A549 (cell line): ENCODE measurements around the gene RRBP1.

ENCODE experiments used
- HOXA7 ChIP-seq: fragments of 250-450 bp; sonication (Bioruptor Pico); IDR thresholded peaks from 2 replicates; pipeline ENCODE4 v1.5.0; 2020; ENCODE audit warnings: mild to moderate bottlenecking, moderate library complexity
- POLR2AphosphoS2 ChIP-seq: conservative IDR thresholded peaks from 2 replicates; pipeline ENCODE4 v1.6.1; 2012; ENCODE audit warnings: low read length, improper control_type of control experiment, inconsistent platforms
- ZFP36 ChIP-seq: fragments of 450-650 bp; IDR thresholded peaks from 2 replicates; pipeline ENCODE4 v1.6.1; 2014; ENCODE audit warnings: borderline replicate concordance; ENCODE audit not compliant: partially characterized antibody
- TF ChIP-seq, protein P1 (sequence below): fragments of >200 bp; sonication (Bioruptor Twin); formaldehyde crosslinking; IDR thresholded peaks from 3 replicates; pipeline ENCODE4 v1.5.1; 2016
- TF ChIP-seq, protein P2 (sequence below): fragments of 200-600 bp; sonication (generic); IDR thresholded peaks from 2 replicates; pipeline ENCODE4 v1.6.1; 2016; ENCODE audit warnings: antibody characterized with exemption, mild to moderate bottlenecking, moderate library complexity
- TF ChIP-seq, protein P3 (sequence below): IDR thresholded peaks from 2 replicates; pipeline ENCODE4 v1.6.1; 2012; ENCODE audit warnings: low read depth, borderline replicate concordance
- TF ChIP-seq, protein P4 (sequence below): IDR thresholded peaks from 2 replicates; pipeline ENCODE4 v1.6.1; 2012
- TF ChIP-seq, protein P5 (sequence below): fragments of >200 bp; sonication (Bioruptor Twin); formaldehyde crosslinking; IDR thresholded peaks from 2 replicates; pipeline ENCODE4 v1.6.1; 2016

DNA sequence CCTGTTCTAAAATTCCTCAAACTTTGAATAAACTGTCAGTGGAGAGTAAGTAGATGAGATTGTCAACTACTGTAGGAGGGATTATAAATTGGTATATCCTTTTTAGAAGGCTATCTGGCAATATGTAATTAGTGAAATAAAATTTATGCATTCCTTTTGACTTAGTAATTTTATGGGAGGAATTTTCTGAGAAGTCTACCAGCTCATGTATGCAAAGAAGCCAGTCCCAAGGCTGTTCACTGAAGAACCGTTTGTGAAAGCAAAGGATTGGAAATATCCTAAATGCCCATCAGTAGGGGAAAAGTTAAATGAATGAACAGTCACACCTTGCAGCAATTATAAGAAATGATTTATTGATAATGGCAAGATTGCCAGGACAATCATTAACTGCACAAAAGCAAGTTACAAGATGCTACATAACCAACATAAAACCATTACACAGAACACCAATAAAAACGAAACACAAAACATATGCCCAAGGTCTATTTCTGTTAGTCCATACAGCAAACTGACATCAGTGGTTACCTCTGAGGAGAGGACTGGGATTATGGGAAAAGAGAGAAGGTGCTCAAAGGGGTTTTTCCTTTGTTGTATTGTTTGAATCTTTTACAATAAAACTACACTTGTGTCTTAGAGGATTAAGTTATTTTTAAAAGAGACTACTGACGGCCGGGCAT is 116.7 kb downstream of the RRBP1 start:
- TF ChIP-seq ZFP36: no peak
- TF ChIP-seq, protein P1, sequence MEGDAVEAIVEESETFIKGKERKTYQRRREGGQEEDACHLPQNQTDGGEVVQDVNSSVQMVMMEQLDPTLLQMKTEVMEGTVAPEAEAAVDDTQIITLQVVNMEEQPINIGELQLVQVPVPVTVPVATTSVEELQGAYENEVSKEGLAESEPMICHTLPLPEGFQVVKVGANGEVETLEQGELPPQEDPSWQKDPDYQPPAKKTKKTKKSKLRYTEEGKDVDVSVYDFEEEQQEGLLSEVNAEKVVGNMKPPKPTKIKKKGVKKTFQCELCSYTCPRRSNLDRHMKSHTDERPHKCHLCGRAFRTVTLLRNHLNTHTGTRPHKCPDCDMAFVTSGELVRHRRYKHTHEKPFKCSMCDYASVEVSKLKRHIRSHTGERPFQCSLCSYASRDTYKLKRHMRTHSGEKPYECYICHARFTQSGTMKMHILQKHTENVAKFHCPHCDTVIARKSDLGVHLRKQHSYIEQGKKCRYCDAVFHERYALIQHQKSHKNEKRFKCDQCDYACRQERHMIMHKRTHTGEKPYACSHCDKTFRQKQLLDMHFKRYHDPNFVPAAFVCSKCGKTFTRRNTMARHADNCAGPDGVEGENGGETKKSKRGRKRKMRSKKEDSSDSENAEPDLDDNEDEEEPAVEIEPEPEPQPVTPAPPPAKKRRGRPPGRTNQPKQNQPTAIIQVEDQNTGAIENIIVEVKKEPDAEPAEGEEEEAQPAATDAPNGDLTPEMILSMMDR: no peak
- TF ChIP-seq, protein P2, sequence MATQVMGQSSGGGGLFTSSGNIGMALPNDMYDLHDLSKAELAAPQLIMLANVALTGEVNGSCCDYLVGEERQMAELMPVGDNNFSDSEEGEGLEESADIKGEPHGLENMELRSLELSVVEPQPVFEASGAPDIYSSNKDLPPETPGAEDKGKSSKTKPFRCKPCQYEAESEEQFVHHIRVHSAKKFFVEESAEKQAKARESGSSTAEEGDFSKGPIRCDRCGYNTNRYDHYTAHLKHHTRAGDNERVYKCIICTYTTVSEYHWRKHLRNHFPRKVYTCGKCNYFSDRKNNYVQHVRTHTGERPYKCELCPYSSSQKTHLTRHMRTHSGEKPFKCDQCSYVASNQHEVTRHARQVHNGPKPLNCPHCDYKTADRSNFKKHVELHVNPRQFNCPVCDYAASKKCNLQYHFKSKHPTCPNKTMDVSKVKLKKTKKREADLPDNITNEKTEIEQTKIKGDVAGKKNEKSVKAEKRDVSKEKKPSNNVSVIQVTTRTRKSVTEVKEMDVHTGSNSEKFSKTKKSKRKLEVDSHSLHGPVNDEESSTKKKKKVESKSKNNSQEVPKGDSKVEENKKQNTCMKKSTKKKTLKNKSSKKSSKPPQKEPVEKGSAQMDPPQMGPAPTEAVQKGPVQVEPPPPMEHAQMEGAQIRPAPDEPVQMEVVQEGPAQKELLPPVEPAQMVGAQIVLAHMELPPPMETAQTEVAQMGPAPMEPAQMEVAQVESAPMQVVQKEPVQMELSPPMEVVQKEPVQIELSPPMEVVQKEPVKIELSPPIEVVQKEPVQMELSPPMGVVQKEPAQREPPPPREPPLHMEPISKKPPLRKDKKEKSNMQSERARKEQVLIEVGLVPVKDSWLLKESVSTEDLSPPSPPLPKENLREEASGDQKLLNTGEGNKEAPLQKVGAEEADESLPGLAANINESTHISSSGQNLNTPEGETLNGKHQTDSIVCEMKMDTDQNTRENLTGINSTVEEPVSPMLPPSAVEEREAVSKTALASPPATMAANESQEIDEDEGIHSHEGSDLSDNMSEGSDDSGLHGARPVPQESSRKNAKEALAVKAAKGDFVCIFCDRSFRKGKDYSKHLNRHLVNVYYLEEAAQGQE: no peak
- TF ChIP-seq, protein P3, sequence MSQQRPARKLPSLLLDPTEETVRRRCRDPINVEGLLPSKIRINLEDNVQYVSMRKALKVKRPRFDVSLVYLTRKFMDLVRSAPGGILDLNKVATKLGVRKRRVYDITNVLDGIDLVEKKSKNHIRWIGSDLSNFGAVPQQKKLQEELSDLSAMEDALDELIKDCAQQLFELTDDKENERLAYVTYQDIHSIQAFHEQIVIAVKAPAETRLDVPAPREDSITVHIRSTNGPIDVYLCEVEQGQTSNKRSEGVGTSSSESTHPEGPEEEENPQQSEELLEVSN: no peak
- TF ChIP-seq HOXA7 (CRISPR knock-in tag): no peak
- TF ChIP-seq, protein P4, sequence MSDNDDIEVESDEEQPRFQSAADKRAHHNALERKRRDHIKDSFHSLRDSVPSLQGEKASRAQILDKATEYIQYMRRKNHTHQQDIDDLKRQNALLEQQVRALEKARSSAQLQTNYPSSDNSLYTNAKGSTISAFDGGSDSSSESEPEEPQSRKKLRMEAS: no peak
- TF ChIP-seq, protein P5, sequence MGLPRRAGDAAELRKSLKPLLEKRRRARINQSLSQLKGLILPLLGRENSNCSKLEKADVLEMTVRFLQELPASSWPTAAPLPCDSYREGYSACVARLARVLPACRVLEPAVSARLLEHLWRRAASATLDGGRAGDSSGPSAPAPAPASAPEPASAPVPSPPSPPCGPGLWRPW: no peak
- no peak for TF ChIP-seq POLR2AphosphoS2
